NCI-H1417 treated with DMSO at 0.1 percent for 48 hours (cell line): ENCODE measurements around the gene FANCM.
"Not testable (repeated sequence)": the region's sequence is repeated elsewhere in the genome, so short reads cannot be mapped to it uniquely, and the experiment has no call there.

ENCODE experiments used
- DNase-seq: peaks from one replicate; lab custom pipeline; 2025; lab: John Stamatoyannopoulos, UW

FANCM gene

GRCh38 chr14:45140661-45141187, 5.0 kb downstream of the FANCM start:
- no peak for DNase-seq

GRCh38 chr14:45142083-45142482, 6.4 kb downstream of the FANCM start:
- DNase-seq: not testable (repeated sequence)

GRCh38 chr14:45144658-45145057, 8.9 kb downstream of the FANCM start:
- DNase-seq: no peak

GRCh38 chr14:45145214-45145613, 9.5 kb downstream of the FANCM start:
- no peak for DNase-seq

GRCh38 chr14:45149602-45150001, 13.9 kb downstream of the FANCM start:
- no peak for DNase-seq

- DNase-seq: no peak
Measured at GRCh38 chr14:45150386-45150890, 14.7 kb downstream of the FANCM start.

- DNase-seq: no peak
Measured at GRCh38 chr14:45156067-45156466, 20.3 kb downstream of the FANCM start.

- no peak for DNase-seq
Measured at GRCh38 chr14:45169906-45170305, 34.2 kb downstream of the FANCM start.

GRCh38 chr14:45177076-45177475, 41.3 kb downstream of the FANCM start:
- DNase-seq: no peak

GRCh38 chr14:45181329-45181728, 45.6 kb downstream of the FANCM start:
- DNase-seq: no peak

GRCh38 chr14:45181806-45182205, 46.1 kb downstream of the FANCM start:
- DNase-seq: no peak

GRCh38 chr14:45185100-45185814, 49.5 kb downstream of the FANCM start:
- DNase-seq: no peak

GRCh38 chr14:45194964-45195363, 59.2 kb downstream of the FANCM start:
- DNase-seq: no peak

GRCh38 chr14:45198551-45198950, 62.8 kb downstream of the FANCM start:
- no peak for DNase-seq

GRCh38 chr14:45199230-45199629, 63.5 kb downstream of the FANCM start:
- no peak for DNase-seq

- no peak for DNase-seq
Measured at GRCh38 chr14:45201905-45202304, 66.2 kb downstream of the FANCM start.

- DNase-seq: no peak
Measured at GRCh38 chr14:45204241-45204640, 68.5 kb downstream of the FANCM start.

GRCh38 chr14:45210159-45210558, 74.4 kb downstream of the FANCM start:
- DNase-seq: no peak

- DNase-seq: no peak
Measured at GRCh38 chr14:45211295-45211694, 75.6 kb downstream of the FANCM start.

- DNase-seq: no peak
Measured at GRCh38 chr14:45212231-45212630, 76.5 kb downstream of the FANCM start.

- not testable (repeated sequence) for DNase-seq
Measured at GRCh38 chr14:45213716-45214115, 78.0 kb downstream of the FANCM start.

- DNase-seq: not testable (repeated sequence)
Measured at GRCh38 chr14:45214341-45214740, 78.6 kb downstream of the FANCM start.

- DNase-seq: no peak
Measured at GRCh38 chr14:45222485-45223262, 86.9 kb downstream of the FANCM start.
